Measurements from ENCODE around the gene PCAT6. TPM values are rescaled to one million over a fixed set of nuclear protein-coding genes. Genes with fewer than 3 reads are reported as not detected.
"Not testable (repeated sequence)": the region's sequence is repeated elsewhere in the genome, so short reads cannot be mapped to it uniquely, and the experiment has no call there.

The PCAT6 gene
- total RNA-seq, 1 donor = 0.72 TPM

DNA sequence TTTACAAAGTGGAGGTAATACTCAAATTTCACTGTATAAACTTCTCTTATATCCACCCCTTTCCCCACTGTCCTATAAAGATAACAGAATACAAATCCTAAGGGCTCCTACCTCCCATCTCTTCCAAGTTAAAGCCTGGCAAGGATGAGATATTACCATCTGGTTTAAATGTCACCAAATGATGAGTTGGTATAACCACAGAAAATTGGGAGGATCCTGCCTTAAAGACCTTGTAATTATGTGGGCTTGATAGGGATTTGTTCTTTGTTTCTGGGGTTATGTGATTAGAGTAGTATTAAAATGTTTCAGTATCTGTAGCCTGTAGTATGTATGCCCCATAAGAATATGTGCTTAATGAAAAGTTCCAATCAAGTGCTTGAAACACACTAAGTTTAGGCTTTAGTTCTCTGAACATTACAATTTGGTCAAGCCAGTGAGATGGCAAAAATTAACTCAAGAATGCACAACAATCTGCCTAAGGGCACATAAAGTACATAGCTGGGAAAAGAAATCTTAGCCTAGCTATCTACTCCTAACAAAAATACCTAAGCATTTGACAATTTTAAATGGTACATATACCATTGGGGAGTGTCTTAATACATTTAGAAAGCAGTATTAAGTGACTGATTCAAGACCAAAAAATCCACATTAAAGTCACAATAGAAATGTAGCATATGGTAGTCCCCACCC lies 16.6 kb upstream of the PCAT6 start:
- no peak overlapping the region for H3K4me2 ChIP-seq (ENCODE audit: insufficient read depth, low read length)
- no peaks in the 10 kb centered on the region for H3K9me3 ChIP-seq (ENCODE audit: low read depth, low read length)
- peaks cover 96% of the 10 kb centered on the region for H3K79me2 ChIP-seq (ENCODE audit: insufficient read depth, low read length)
- no peaks in the 10 kb centered on the region for H3K4me1 ChIP-seq (ENCODE audit: insufficient read depth, low read length)
- no peak overlapping the region for H3K27ac ChIP-seq (ENCODE audit: low read depth, low read length)
- no peaks in the 10 kb centered on the region for H3K36me3 ChIP-seq (ENCODE audit: insufficient read depth, low read length)
- peaks cover 87% of the 10 kb centered on the region for H4K20me1 ChIP-seq (ENCODE audit: insufficient read depth, low read length)
- TF ChIP-seq, protein P1, sequence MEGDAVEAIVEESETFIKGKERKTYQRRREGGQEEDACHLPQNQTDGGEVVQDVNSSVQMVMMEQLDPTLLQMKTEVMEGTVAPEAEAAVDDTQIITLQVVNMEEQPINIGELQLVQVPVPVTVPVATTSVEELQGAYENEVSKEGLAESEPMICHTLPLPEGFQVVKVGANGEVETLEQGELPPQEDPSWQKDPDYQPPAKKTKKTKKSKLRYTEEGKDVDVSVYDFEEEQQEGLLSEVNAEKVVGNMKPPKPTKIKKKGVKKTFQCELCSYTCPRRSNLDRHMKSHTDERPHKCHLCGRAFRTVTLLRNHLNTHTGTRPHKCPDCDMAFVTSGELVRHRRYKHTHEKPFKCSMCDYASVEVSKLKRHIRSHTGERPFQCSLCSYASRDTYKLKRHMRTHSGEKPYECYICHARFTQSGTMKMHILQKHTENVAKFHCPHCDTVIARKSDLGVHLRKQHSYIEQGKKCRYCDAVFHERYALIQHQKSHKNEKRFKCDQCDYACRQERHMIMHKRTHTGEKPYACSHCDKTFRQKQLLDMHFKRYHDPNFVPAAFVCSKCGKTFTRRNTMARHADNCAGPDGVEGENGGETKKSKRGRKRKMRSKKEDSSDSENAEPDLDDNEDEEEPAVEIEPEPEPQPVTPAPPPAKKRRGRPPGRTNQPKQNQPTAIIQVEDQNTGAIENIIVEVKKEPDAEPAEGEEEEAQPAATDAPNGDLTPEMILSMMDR (IDR thresholded peaks at IDR 0.05; ENCODE audit: extremely low read depth, low read depth, low read length) = no peak
- no peaks in the 10 kb centered on the region for H3K27me3 ChIP-seq (ENCODE audit: insufficient read depth, low read length)
- H2AFZ ChIP-seq (ENCODE audit: low read length) = no peak overlapping the region
- DNase-seq (ENCODE audit: insufficient read length, low spot score, missing footprints) = no peak
- no peak overlapping the region for H3K4me3 ChIP-seq (ENCODE audit: insufficient read depth, low read length)

DNA sequence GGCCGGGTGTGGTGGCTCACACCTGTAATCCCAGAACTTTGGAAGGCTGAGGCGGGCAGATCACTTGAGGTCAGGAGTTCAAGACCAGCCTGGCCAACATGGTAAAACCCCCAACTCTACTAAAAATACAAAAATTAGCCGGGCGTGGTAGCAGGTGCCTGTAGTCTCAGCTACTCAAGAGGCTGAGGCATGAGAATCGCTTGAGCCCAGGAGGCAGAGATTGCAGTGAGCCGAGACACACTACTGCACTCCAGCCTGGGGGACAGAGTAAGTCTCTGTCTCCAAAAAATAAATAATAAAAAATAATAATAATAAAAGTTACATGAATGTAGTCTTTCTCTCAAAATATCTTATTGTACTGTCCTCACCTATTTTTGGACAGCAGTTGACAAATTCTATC lies 15.8 kb upstream of the PCAT6 start:
- Histone ChIP-seq H4K20me1 (ENCODE audit: insufficient read depth, low read length) (peaks cover 85% of the 10 kb centered on the region), H3K79me2 (ENCODE audit: insufficient read depth, low read length) (peaks cover 93% of the 10 kb centered on the region)
- not testable (repeated sequence) for H3K27ac ChIP-seq (ENCODE audit: low read depth, low read length); H3K4me1 ChIP-seq (ENCODE audit: insufficient read depth, low read length); H2AFZ ChIP-seq (ENCODE audit: low read length); H3K9me3 ChIP-seq (ENCODE audit: low read depth, low read length); H3K4me2 ChIP-seq (ENCODE audit: insufficient read depth, low read length); H3K27me3 ChIP-seq (ENCODE audit: insufficient read depth, low read length); H3K36me3 ChIP-seq (ENCODE audit: insufficient read depth, low read length); H3K4me3 ChIP-seq (ENCODE audit: insufficient read depth, low read length); DNase-seq (ENCODE audit: insufficient read length, low spot score, missing footprints)

DNA sequence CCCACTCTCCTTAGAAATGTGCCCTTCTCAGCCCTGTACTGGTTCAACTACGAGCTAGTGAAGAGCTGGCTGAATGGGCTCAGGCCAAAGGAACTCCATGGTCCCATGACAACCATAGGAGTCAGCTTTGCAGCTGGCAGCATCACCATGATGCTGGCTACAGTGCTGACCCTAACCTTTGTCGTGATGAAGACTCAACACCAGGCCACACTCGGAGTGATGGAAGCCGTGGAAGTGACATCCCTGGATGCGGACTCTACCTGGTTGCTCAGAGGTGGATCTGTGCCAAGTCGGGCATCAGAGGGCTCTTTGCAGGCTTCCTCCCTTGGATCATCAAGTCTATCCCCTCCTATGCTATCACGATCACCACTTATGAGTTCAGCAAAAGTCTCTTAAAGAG lies 14.1 kb upstream of the PCAT6 start:
- H3K4me3 ChIP-seq (ENCODE audit: insufficient read depth, low read length) = no peak overlapping the region
- no peak for DNase-seq (ENCODE audit: insufficient read length, low spot score, missing footprints)
- H3K79me2 ChIP-seq (ENCODE audit: insufficient read depth, low read length) = peaks cover 95% of the 10 kb centered on the region
- no peaks in the 10 kb centered on the region for H3K4me1 ChIP-seq (ENCODE audit: insufficient read depth, low read length)
- H2AFZ ChIP-seq (ENCODE audit: low read length) = no peak overlapping the region
- H4K20me1 ChIP-seq (ENCODE audit: insufficient read depth, low read length) = peaks cover 88% of the 10 kb centered on the region
- H3K27me3 ChIP-seq (ENCODE audit: insufficient read depth, low read length) = no peaks in the 10 kb centered on the region
- no peak overlapping the region for H3K27ac ChIP-seq (ENCODE audit: low read depth, low read length)
- TF ChIP-seq, protein P1 (IDR thresholded peaks at IDR 0.05; ENCODE audit: extremely low read depth, low read depth, low read length) = no peak
- no peaks in the 10 kb centered on the region for H3K9me3 ChIP-seq (ENCODE audit: low read depth, low read length)
- no peak overlapping the region for H3K4me2 ChIP-seq (ENCODE audit: insufficient read depth, low read length)
- no peaks in the 10 kb centered on the region for H3K36me3 ChIP-seq (ENCODE audit: insufficient read depth, low read length)

DNA sequence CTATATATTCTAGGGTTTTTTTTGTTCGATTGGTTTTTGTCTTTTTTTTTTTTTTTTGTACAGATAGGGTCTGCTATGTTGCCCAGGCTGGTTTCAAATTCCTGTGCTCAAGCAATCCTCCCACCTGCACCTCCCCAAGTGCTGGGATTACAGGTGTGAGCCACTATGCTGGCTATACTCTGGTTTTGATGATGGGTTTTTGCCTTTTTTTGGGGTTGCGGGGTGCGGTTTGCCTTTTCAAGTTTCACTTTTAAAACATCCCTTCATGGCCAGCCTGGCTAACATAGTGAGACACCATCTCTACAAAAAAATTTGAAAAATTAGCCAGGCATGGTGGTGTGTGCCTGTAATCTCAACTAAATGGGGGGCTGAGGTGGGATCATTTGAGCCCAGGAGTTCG lies 12.5 kb upstream of the PCAT6 start:
- H3K4me2 ChIP-seq (ENCODE audit: insufficient read depth, low read length) = no peak overlapping the region
- H2AFZ ChIP-seq (ENCODE audit: low read length) = no peak overlapping the region
- no peak for DNase-seq (ENCODE audit: insufficient read length, low spot score, missing footprints)
- H4K20me1 ChIP-seq (ENCODE audit: insufficient read depth, low read length) = peaks cover 89% of the 10 kb centered on the region
- H3K27ac ChIP-seq (ENCODE audit: low read depth, low read length) = no peak overlapping the region
- TF ChIP-seq, protein P1 (IDR thresholded peaks at IDR 0.05; ENCODE audit: extremely low read depth, low read depth, low read length) = no peak
- no peaks in the 10 kb centered on the region for H3K9me3 ChIP-seq (ENCODE audit: low read depth, low read length)
- H3K36me3 ChIP-seq (ENCODE audit: insufficient read depth, low read length) = no peaks in the 10 kb centered on the region
- H3K4me1 ChIP-seq (ENCODE audit: insufficient read depth, low read length) = peaks cover 7% of the 10 kb centered on the region
- H3K4me3 ChIP-seq (ENCODE audit: insufficient read depth, low read length) = no peak overlapping the region
- no peaks in the 10 kb centered on the region for H3K27me3 ChIP-seq (ENCODE audit: insufficient read depth, low read length)
- peaks cover 97% of the 10 kb centered on the region for H3K79me2 ChIP-seq (ENCODE audit: insufficient read depth, low read length)

Data from osteoblast (primary cell).